ENCODE results near the gene TAP1. TPM values are rescaled to one million over a fixed set of nuclear protein-coding genes. Genes with fewer than 3 reads are reported as not detected.
"Not testable (repeated sequence)": the region's sequence is repeated elsewhere in the genome, so short reads cannot be mapped to it uniquely, and the experiment has no call there.

The TAP1 gene
- total RNA-seq, 2 experiments from 2014 or later = 91.5 to 93.9 TPM

DNA sequence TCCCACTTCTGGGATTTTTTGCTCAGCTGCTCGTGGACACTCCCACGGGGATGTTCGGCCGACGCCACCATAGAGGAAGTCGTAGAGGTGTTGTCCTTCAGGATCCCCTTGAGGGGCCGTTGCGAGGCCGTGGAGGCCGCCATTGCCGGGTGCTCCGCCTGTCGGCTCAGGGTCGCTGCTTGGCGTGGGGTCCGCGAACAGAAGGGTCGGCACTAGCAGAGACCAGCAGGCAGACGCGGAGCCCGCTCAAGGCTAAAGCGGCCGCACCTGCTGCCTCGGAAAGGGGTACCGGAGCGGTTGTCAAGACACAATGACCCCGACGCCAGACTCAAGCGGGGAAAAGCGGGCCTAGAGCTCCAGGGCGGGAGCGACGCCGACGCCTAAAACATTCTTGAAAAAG lies 26.2 kb upstream of the TAP1 start:
- Mint-ChIP-seq H3K4me1 (ENCODE audit: low read depth) (no peaks in the 10 kb centered on the region), H3K27me3 (no peaks in the 10 kb centered on the region), H3K9me3 (no peaks in the 10 kb centered on the region), H3K27ac (no peak overlapping the region), H3K36me3 (ENCODE audit: low read depth) (peaks cover 9% of the 10 kb centered on the region), H3K4me3 (no peak overlapping the region)
- Histone ChIP-seq H3K4me1 (ENCODE audit: insufficient read depth, low read length) (no peaks in the 10 kb centered on the region), H3K27ac (ENCODE audit: low read depth in 1 of 2, low read length in 2 of 2) (no peak overlapping the region), H3K27me3 (ENCODE audit: control insufficient read depth in 1 of 2, insufficient read depth in 2 of 2, low read length in 2 of 2) (no peaks in the 10 kb centered on the region), H3K36me3 (ENCODE audit: insufficient read depth, low read length) (peaks cover 5% of the 10 kb centered on the region), H3K9me3 (ENCODE audit: control insufficient read depth in 1 of 2, insufficient read depth in 1 of 2, low read length in 2 of 2) (no peaks in the 10 kb centered on the region), H3K4me3 (ENCODE audit: low read length) (no peak overlapping the region)
- CTCF ChIA-PET = interaction anchor here (0.7 to 1.4 kb wide), 4 partner anchors 12 to 74 kb away, joined by 3 to 7 read pairs (median 4); partner anchors contain the start of genes HLA-DMA and TAP2
- ATAC-seq (ENCODE audit: poor library complexity) (no peak), DNase-seq (no peak)
- TF ChIP-seq, protein P1, sequence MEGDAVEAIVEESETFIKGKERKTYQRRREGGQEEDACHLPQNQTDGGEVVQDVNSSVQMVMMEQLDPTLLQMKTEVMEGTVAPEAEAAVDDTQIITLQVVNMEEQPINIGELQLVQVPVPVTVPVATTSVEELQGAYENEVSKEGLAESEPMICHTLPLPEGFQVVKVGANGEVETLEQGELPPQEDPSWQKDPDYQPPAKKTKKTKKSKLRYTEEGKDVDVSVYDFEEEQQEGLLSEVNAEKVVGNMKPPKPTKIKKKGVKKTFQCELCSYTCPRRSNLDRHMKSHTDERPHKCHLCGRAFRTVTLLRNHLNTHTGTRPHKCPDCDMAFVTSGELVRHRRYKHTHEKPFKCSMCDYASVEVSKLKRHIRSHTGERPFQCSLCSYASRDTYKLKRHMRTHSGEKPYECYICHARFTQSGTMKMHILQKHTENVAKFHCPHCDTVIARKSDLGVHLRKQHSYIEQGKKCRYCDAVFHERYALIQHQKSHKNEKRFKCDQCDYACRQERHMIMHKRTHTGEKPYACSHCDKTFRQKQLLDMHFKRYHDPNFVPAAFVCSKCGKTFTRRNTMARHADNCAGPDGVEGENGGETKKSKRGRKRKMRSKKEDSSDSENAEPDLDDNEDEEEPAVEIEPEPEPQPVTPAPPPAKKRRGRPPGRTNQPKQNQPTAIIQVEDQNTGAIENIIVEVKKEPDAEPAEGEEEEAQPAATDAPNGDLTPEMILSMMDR (IDR thresholded peaks at IDR 0.05) = no peak
- intact Hi-C loops (cut with DNase I, micrococcal nuclease) = no loop called here
- POLR2A ChIA-PET = no interaction called here

DNA sequence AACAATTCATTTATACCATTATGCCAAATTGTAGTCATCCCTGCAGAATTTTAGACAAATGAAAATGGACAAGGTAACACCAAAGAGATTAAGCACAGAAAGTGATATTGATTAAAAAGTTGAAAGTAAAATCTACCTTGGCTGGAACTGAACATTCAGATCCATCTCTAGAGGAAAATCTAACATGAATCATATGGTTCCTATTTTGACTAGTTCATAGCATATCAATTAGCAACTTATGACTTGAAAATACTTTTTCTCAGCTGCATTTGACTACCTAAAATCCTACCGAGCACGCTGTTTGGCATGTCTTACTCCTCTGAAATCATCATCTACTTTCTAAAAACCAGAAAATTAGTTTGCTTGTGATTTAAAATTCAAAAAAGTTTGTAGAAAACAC lies 23.1 kb upstream of the TAP1 start:
- POLR2A ChIA-PET = interaction anchor here (1.2 kb wide), 1 partner anchor 18 kb away, joined by 3 read pairs; no protein-coding TSS in a partner anchor
- CTCF ChIA-PET = interaction anchor here (1.0 to 1.8 kb wide), 4 partner anchors 9 to 108 kb away, joined by 3 to 4 read pairs (median 3); partner anchors contain the start of gene TAP2
- no peak overlapping the region for H3K27ac Mint-ChIP-seq
- no peaks in the 10 kb centered on the region for H3K9me3 Mint-ChIP-seq
- no peak overlapping the region for H3K4me3 Mint-ChIP-seq
- no peaks in the 10 kb centered on the region for H3K27me3 Mint-ChIP-seq
- TF ChIP-seq, protein P1 (IDR thresholded peaks at IDR 0.05) = no peak
- peaks cover 5% of the 10 kb centered on the region for H3K36me3 ChIP-seq (ENCODE audit: insufficient read depth, low read length)
- ATAC-seq (ENCODE audit: poor library complexity) (no peak), DNase-seq (no peak)
- intact Hi-C loops (cut with DNase I, micrococcal nuclease) = no loop called here
- peaks cover 9% of the 10 kb centered on the region for H3K36me3 Mint-ChIP-seq (ENCODE audit: low read depth)
- no peaks in the 10 kb centered on the region for H3K27me3 ChIP-seq (ENCODE audit: control insufficient read depth in 1 of 2, insufficient read depth in 2 of 2, low read length in 2 of 2)
- no peaks in the 10 kb centered on the region for H3K9me3 ChIP-seq (ENCODE audit: control insufficient read depth in 1 of 2, insufficient read depth in 1 of 2, low read length in 2 of 2)
- no peaks in the 10 kb centered on the region for H3K4me1 ChIP-seq (ENCODE audit: insufficient read depth, low read length)
- no peaks in the 10 kb centered on the region for H3K4me1 Mint-ChIP-seq (ENCODE audit: low read depth)
- no peak overlapping the region for H3K4me3 ChIP-seq (ENCODE audit: low read length)
- H3K27ac ChIP-seq (ENCODE audit: low read depth in 1 of 2, low read length in 2 of 2) = no peak overlapping the region

DNA sequence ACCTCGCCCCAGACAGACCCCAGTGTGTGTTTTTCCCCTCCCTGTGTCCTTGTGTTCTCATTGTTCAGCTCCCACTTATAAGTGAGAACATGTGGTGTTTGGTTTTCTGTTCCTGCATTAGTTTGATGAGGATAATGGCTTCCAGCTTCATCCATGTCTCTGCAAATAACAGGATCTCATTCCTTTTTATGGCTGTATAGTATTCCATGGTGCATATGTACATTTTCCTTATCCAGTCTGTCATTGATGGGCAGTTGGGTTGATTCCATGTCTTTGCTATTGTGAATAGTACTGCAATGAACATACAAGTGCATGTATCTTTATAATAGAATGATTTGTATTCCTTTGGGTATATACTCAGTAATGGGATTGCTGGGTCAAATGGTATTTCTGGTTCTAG lies 20.4 kb upstream of the TAP1 start:
- DNase-seq; H3K4me3 Mint-ChIP-seq; H3K27ac ChIP-seq (ENCODE audit: low read depth in 1 of 2, low read length in 2 of 2); H3K36me3 Mint-ChIP-seq (ENCODE audit: low read depth); POLR2A ChIA-PET; H3K27ac Mint-ChIP-seq; H3K4me1 ChIP-seq (ENCODE audit: insufficient read depth, low read length); H3K4me3 ChIP-seq (ENCODE audit: low read length); H3K36me3 ChIP-seq (ENCODE audit: insufficient read depth, low read length); H3K9me3 Mint-ChIP-seq; H3K9me3 ChIP-seq (ENCODE audit: control insufficient read depth in 1 of 2, insufficient read depth in 1 of 2, low read length in 2 of 2); intact Hi-C loops (cut with DNase I, micrococcal nuclease); H3K27me3 ChIP-seq (ENCODE audit: control insufficient read depth in 1 of 2, insufficient read depth in 2 of 2, low read length in 2 of 2); ATAC-seq (ENCODE audit: poor library complexity); H3K27me3 Mint-ChIP-seq; H3K4me1 Mint-ChIP-seq (ENCODE audit: low read depth): not testable (repeated sequence)
- CTCF ChIA-PET = interaction anchor here (1.5 kb wide), 1 partner anchor 60 kb away, joined by 3 read pairs; no protein-coding TSS in a partner anchor

All from CD4-positive, alpha-beta T cell (primary cell).